Activated CD8-positive, alpha-beta memory T cell treated with anti-CD3 and anti-CD28 coated beads, Interleukin-2, amount 50 U/mL, for 48 hours (primary cell): Measurements from ENCODE around the gene FGFBP3.
"Not testable (repeated sequence)": the region's sequence is repeated elsewhere in the genome, so short reads cannot be mapped to it uniquely, and the experiment has no call there.

Experiments
- DNase-seq: peaks from one replicate; pipeline ENCODE4 v3.0.0-alpha.2; 2020

The FGFBP3 gene

DNA sequence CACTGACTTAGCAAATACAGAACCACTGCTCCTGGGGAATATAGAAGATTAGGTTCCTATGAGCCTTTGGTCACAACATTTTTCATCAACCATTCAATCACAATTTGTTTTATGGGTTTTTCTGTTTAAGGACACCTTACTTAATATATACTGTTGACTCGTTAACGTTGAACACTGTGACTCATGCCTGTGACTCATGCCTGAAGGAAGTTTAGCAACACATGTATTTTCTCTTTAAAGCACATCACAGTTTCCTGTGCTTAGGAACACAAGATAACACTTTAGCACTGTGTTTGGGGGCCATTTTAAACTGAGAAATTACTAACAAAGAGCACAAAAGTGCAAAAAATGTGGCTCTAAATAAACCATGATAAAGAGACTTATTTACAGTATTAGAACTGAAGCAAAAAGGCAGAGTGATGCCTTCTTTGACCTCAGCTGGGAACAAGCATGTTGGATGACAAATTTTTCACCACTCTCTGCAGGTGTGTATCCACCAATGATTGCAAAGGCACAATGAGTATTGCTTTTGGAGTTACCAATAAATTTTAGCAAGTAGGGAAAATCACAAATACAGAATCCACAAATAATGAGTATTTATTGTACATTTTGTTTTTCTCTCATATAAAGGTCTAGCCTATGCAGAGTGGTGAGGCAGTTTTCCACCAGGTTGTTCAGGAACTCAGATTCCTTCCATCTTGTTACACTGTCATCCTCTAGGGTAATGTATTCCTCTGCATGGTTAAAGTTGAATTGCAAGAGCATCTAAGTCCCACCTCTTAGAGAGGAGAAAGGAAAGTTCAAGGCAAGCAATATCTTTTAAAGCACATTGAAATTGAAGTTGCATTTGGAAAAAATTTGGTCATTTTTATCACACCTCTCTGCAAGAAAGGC is 7.3 kb downstream of the FGFBP3 start:
- no peak for DNase-seq

DNA sequence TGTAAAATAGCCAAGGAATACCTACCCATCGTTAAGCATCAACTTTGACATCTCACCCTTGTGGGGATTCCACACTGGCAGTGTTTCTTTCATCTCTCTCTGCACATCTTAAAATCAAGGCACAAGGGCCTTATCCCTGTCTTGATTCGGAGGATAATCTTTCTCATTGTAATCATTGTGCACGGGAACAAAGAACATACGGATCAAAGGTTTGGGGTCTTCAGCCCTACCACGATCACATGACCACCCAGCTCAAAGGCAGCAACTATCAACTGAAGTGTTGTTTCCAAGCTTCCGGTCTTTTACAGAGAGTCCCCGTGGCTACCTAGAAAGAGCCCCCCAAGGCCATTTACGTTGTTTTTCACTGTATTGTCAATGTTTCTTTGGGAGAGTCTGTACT is 11.9 kb downstream of the FGFBP3 start:
- no peak for DNase-seq

DNA sequence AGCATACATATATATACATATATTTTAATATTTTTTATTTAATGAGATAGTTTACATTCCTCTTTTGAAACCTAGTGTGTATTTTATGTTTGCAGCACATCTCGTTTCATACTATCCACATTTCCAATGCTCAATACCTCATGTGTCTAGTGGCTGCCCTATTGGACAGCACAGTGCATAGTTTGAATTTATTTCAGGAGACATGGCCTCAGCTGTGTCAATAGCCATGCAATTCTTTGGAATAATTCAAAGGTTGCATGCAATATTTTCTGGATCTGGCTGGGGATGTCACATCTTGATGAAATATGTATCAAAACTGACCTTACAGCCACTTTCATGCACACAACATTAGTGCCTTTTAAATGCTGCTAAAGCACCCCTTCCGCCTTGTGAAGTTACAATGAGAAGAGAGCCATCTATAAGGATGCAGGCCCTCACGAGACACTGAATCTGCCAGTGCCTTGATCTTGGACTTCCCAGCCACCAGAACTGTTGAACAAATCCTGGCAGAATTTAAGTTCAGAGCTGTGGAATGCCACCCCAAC is 13.0 kb downstream of the FGFBP3 start:
- no peak for DNase-seq

- DNase-seq = not testable (repeated sequence)
These were observed 15.0 kb downstream of the FGFBP3 start for GRCh38 chr10:91894261-91894685.

- DNase-seq = no peak
These were observed 16.2 kb downstream of the FGFBP3 start for GRCh38 chr10:91893051-91893450.

DNA sequence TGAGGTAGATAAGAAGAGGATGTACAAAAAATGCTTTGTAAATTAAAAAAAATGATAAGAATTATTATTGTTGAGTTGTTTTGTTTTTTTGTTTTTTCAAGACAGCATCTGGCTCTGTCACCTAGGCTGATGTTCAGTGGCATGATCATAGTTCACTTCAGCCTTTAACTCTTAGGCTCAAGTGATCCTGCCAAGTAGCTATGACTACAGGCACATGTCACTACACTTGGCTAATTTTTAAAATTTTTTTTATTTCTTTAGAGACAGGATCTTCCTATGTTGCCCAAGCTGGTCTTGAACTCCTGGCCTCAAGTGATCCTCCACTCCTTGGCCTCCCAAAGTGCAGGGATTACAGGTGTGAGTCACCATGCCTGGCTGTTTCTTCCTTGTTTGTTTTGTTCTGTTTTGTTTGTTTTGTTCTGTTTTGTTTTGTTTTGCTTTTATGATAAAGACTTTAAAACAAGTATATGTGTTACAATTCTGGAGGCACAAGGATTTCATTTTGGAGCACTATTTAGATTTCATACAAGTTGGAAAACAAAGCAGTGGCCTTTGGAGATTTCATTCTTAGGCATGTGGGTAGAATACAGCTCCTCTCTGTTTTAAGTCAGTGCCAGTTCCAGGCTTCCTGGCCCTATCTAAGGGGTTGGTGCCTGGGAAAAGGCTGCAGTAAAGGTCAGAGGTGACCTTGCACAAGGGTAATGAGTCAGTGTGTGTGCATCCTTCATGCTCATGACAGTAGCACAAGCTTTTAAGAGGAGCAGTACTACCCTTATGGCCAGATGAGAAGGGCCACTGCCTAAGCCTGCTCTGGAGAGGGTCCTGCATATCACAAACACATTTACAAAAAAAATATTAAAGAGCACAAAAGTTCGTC is 17.9 kb downstream of the FGFBP3 start:
- no peak for DNase-seq

GRCh38 chr10:91887272-91888076 is 21.8 kb downstream of the FGFBP3 start:
- DNase-seq = peak; percentile 65

- no peak for DNase-seq
These were observed 22.4 kb downstream of the FGFBP3 start for GRCh38 chr10:91886954-91887271.

DNA sequence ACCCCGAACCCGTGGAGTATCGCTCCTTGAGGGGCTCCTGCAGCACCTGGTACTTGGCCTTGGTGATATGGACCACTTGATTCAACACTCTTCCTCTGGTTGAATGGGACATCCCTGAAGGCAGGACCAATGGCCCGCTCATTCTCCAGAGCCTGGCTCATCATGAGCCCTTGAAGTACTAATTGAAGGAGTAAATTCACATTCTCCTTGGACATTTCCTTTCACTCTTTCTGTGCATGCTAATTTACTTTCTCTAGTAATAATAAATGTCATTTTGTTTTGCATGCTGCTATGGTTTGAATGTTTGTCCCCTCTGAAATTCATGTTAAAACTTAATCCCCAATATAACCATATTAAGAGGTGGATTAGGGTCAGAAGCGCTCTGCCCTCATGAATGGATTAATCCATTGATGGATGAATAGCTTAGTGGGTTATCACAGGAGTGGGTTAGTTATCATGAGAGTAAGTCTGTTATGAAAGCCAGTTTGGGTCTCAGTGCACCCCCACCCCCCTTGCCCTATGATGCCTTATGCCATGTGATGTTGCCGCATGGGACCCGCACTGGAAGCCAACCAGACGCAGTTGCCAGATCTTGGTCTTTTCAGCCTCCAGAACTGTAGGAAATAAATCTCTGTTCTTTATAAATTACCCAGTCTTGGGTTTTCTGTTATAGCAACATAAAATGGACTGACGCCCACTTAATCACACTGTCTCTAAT is 23.8 kb downstream of the FGFBP3 start:
- no peak for DNase-seq

- DNase-seq = no peak
These were observed 24.8 kb downstream of the FGFBP3 start for GRCh38 chr10:91884536-91884935.

- no peak for DNase-seq
These were observed 25.5 kb downstream of the FGFBP3 start for GRCh38 chr10:91883549-91884444.

- DNase-seq = no peak
These were observed 29.0 kb downstream of the FGFBP3 start for GRCh38 chr10:91880310-91880709.

- no peak for DNase-seq
These were observed 29.6 kb downstream of the FGFBP3 start for GRCh38 chr10:91879515-91880170.

GRCh38 chr10:91875779-91876178 is 33.5 kb downstream of the FGFBP3 start:
- DNase-seq = no peak

DNA sequence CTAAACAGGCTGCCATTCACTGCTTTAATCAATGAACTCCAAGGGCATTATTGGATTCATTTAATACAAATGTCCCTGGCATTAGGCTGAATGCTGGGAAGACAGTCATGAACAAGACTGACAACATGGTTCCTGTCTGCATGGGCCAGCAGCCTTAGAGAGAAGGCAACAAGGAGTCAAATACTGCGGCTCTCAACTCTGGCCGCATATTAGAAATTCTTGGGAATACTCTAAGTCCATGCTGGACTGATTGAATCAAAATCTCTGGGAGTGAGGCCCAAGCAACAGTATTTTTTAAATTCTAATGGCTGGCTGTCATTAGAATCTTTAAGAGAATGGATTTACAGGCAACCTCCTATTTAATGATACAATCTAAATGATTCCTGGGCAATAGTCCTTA is 34.1 kb downstream of the FGFBP3 start:
- no peak for DNase-seq

GRCh38 chr10:91865562-91866081 is 43.7 kb downstream of the FGFBP3 start:
- DNase-seq = no peak

- DNase-seq = no peak
These were observed 44.5 kb downstream of the FGFBP3 start for GRCh38 chr10:91864744-91865143.

- DNase-seq = no peak
These were observed 45.2 kb downstream of the FGFBP3 start for GRCh38 chr10:91864099-91864498.

GRCh38 chr10:91860885-91861284 is 48.4 kb downstream of the FGFBP3 start:
- no peak for DNase-seq

GRCh38 chr10:91856637-91857036 is 52.6 kb downstream of the FGFBP3 start:
- DNase-seq = no peak
